Common myeloid progenitor, CD34-positive (primary cell): Measurements from ENCODE around the gene NF2.

Experiments used
- CTCF ChIA-PET: fragments of 350-600 bp; sonication (Branson Sonifier 250); formaldehyde crosslinking; loops from one replicate; lab custom pipeline; 2021; ENCODE audit warnings: antibody characterized with exemption; lab: Charles Lee
- POLR2A ChIA-PET: fragments of 350-600 bp; sonication (Branson Sonifier 250); formaldehyde crosslinking; loops from one replicate; lab custom pipeline; 2021; ENCODE audit warnings: antibody characterized with exemption; lab: Charles Lee
- DNase-seq, 3 donors: peaks; one replicate each; pipeline versions ENCODE4 v3.0.0 to v3.0.0-alpha.2; 2013
- H3K27ac ChIP-seq, 2 experiments: 1 replicate in 1 of 2; 2 replicates in 1 of 2; pipeline ENCODE4 v1.7.0; 2013; ENCODE audit warnings: inconsistent platforms in 2 of 2, low read length in 2 of 2, mild to moderate bottlenecking in 2 of 2, low read depth in 1 of 2, moderate library complexity in 1 of 2; ENCODE audit not compliant: severe bottlenecking in 2 of 2, insufficient read depth in 1 of 2, poor library complexity in 1 of 2
- H3K27me3 ChIP-seq, 5 experiments: replicated peaks in 2 of 5; 1 replicate in 3 of 5; 2 replicates in 2 of 5; pipeline versions ENCODE4 v1.6.1 to v1.7.0; 2013; ENCODE audit warnings: low read length in 4 of 5, mild to moderate bottlenecking in 2 of 5, moderate library complexity in 2 of 5, inconsistent platforms in 1 of 5; ENCODE audit not compliant: insufficient read depth in 5 of 5, control insufficient read depth in 4 of 5
- H3K36me3 ChIP-seq, 4 experiments: 1 replicate in 2 of 4; 2 replicates in 2 of 4; pipeline versions ENCODE4 v1.6.1 to v1.7.0; 2013; ENCODE audit warnings: low read length in 3 of 4, control low read depth in 1 of 4, mild to moderate bottlenecking in 1 of 4; ENCODE audit not compliant: control insufficient read depth in 4 of 4, insufficient read depth in 4 of 4
- H3K4me1 ChIP-seq, 4 experiments: 1 replicate in 3 of 4; 2 replicates in 1 of 4; pipeline versions ENCODE4 v1.6.1 to v1.7.1; 2013; ENCODE audit warnings: low read length in 3 of 4, mild to moderate bottlenecking in 3 of 4, control low read depth in 1 of 4, inconsistent platforms in 1 of 4, moderate library complexity in 1 of 4; ENCODE audit not compliant: control insufficient read depth in 4 of 4, insufficient read depth in 4 of 4; ENCODE audit errors: control extremely low read depth in 1 of 4
- H3K4me3 ChIP-seq, 7 experiments: 1 replicate in 4 of 7; 2 replicates in 3 of 7; pipeline versions ENCODE4 v1.5.1 to v1.7.0; 2013; ENCODE audit warnings: mild to moderate bottlenecking in 7 of 7, low read length in 6 of 7, moderate library complexity in 6 of 7, inconsistent platforms in 2 of 7, low read depth in 2 of 7, control low read depth in 1 of 7; ENCODE audit not compliant: insufficient read depth in 4 of 7, control insufficient read depth in 1 of 7; ENCODE audit errors: extremely low read depth in 1 of 7
- H3K9me3 ChIP-seq, 5 experiments: 1 replicate in 4 of 5; 2 replicates in 1 of 5; pipeline versions ENCODE4 v1.6.1 to v1.7.1; 2013; ENCODE audit warnings: low read length in 4 of 5, mild to moderate bottlenecking in 2 of 5, inconsistent platforms in 1 of 5, low read depth in 1 of 5, moderate library complexity in 1 of 5; ENCODE audit not compliant: control insufficient read depth in 4 of 5, insufficient read depth in 2 of 5; ENCODE audit errors: control extremely low read depth in 1 of 5
- WGBS: methylation state at CpG from one replicate; pipeline ENCODE4 v1.1.5; 2013; ENCODE audit not compliant: insufficient coverage; 5-methylcytosine and 5-hydroxymethylcytosine counted together

Gene NF2

GRCh38 chr22:29629903-29630516 is 26.6 kb downstream of the NF2 start:
- Histone ChIP-seq H3K9me3 (no peaks in the 10 kb centered on the region), H3K27ac (no peak overlapping the region), H3K27me3 (no peaks in the 10 kb centered on the region), H3K36me3 (no peaks in the 10 kb centered on the region), H3K4me3 (no peak overlapping the region), H3K4me1 (peaks cover 0 to 17% (median 11%) of the 10 kb centered on the region in 4 experiments)
- ChIA-PET POLR2A (no interaction called here), CTCF (interaction anchor here (1.5 kb wide), 1 partner anchor 13 kb away, joined by 4 read pairs; no protein-coding TSS in a partner anchor)
- DNase-seq, result no peak
- no CpG with 5 or more reads among the region's 2 CpGs for WGBS

GRCh38 chr22:29630987-29631386 is 27.6 kb downstream of the NF2 start:
- no peak overlapping the region for H3K4me3 ChIP-seq
- DNase-seq, result no peak
- no peak overlapping the region for H3K27ac ChIP-seq
- H3K4me1 ChIP-seq, result peaks cover 0 to 15% (median 11%) of the 10 kb centered on the region in 4 experiments
- H3K36me3 ChIP-seq, result no peaks in the 10 kb centered on the region
- H3K27me3 ChIP-seq, result no peaks in the 10 kb centered on the region
- POLR2A ChIA-PET, result no interaction called here
- WGBS, result 97% methylated on average over 5 of the region's 6 CpGs
- no peaks in the 10 kb centered on the region for H3K9me3 ChIP-seq
- CTCF ChIA-PET, result interaction anchor here (1.5 kb wide), 1 partner anchor 12 kb away, joined by 4 read pairs; no protein-coding TSS in a partner anchor

DNA sequence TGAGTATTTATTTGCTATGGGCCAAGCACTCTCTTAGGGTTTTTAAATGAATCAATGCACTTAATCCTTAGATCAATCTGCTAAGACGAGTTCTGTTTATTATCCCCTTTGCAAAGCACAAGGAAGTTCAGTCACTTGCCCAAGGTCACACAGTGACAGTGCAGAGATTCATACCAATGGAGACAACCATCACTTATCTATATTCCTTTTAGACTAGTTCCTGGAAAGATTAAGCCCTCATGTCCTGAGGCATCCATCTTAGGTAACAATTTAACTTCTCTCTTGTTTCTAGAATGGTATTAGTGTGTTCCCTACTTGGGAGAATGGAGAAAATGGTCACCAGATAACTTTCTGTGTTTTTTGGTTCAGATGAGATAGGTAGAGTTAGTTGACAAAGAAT is 28.3 kb downstream of the NF2 start:
- ChIA-PET POLR2A (no interaction called here), CTCF (interaction anchor here (1.5 kb wide), 1 partner anchor 11 kb away, joined by 4 read pairs; no protein-coding TSS in a partner anchor)
- DNase-seq, result no peak
- Histone ChIP-seq H3K27ac (no peak overlapping the region), H3K9me3 (no peaks in the 10 kb centered on the region), H3K36me3 (peaks cover 0 to 3% (median under 1%) of the 10 kb centered on the region in 4 experiments), H3K4me3 (no peak overlapping the region), H3K4me1 (peaks cover 0 to 15% (median 11%) of the 10 kb centered on the region in 4 experiments), H3K27me3 (no peaks in the 10 kb centered on the region)
- WGBS, result 100% methylated on average over 1 of the region's 1 CpG

DNA sequence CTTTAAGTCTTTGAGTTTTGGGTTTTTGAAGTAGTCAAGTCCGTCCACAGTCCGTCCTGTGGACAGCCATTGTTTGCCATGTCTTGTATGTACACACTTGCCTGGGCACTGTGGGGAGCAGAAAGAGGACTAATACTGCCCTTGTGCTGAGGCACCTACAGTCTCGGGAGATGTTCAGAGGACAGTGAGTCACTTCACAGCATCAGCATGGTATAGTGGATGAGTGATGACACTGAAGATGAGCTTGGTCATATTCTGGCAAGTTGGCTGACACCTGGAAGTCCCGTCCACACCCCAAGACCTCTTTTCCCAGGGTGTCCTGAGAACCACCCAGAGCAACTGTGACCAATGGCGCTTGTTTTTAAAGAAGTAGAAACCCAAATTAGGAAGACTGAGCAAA is 29.2 kb downstream of the NF2 start:
- peaks cover 0 to 15% (median 11%) of the 10 kb centered on the region in 4 experiments for H3K4me1 ChIP-seq
- no peak overlapping the region for H3K27ac ChIP-seq
- H3K9me3 ChIP-seq, result no peaks in the 10 kb centered on the region
- POLR2A ChIA-PET, result no interaction called here
- no peak overlapping the region for H3K4me3 ChIP-seq
- CTCF ChIA-PET, result interaction anchor here (1.3 kb wide), 1 partner anchor 69 kb away, joined by 4 read pairs; no protein-coding TSS in a partner anchor
- 96% methylated on average over 3 of the region's 5 CpGs for WGBS
- no peak for DNase-seq
- no peaks in the 10 kb centered on the region for H3K27me3 ChIP-seq
- peaks cover 0 to 11% (median 4%) of the 10 kb centered on the region in 4 experiments for H3K36me3 ChIP-seq

GRCh38 chr22:29633514-29634312 is 30.3 kb downstream of the NF2 start:
- POLR2A ChIA-PET, result no interaction called here
- 76% methylated on average over 6 of the region's 6 CpGs for WGBS
- no peak overlapping the region for H3K27ac ChIP-seq
- peaks cover 0 to 18% (median 4%) of the 10 kb centered on the region in 4 experiments for H3K36me3 ChIP-seq
- peaks cover 0 to 15% (median 11%) of the 10 kb centered on the region in 4 experiments for H3K4me1 ChIP-seq
- DNase-seq, result peak in 2 of 3 donors; percentile 25 to 40
- H3K9me3 ChIP-seq, result no peaks in the 10 kb centered on the region
- no peaks in the 10 kb centered on the region for H3K27me3 ChIP-seq
- no peak overlapping the region for H3K4me3 ChIP-seq
- CTCF ChIA-PET, result interaction anchor here (1.0 to 1.3 kb wide), 4 partner anchors 10 to 68 kb away, joined by 3 to 4 read pairs (median 4); no protein-coding TSS in a partner anchor

DNA sequence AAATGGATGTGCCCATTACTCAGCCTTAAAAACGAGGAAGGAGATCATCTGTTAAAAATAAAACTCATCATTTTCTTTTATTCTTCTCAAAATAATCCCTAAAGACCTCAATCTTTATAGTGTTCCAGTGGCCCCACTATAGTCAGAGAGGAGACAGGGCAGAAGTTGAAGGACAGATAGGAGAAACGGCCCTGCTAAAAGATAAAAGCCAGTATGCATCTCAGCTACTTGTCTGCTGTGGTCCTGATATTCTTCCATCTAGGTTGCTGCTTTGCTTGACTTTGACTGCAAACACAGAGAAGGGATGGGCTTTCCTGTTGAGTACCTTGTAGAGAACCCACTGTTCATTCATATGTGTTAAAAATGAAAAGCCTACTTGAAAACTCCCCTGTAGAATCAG is 31.4 kb downstream of the NF2 start:
- no peaks in the 10 kb centered on the region for H3K27me3 ChIP-seq
- no peak overlapping the region for H3K4me3 ChIP-seq
- POLR2A ChIA-PET, result no interaction called here
- CTCF ChIA-PET, result interaction anchor here (0.8 to 2.8 kb wide), 4 partner anchors 9 to 59 kb away, joined by 3 to 11 read pairs (median 5); no protein-coding TSS in a partner anchor
- 100% methylated on average over 1 of the region's 2 CpGs for WGBS
- H3K27ac ChIP-seq, result no peak overlapping the region
- DNase-seq, result no peak
- H3K4me1 ChIP-seq, result peaks cover 0 to 15% (median 11%) of the 10 kb centered on the region in 4 experiments
- H3K36me3 ChIP-seq, result peaks cover 5 to 25% (median 10%) of the 10 kb centered on the region in 4 experiments
- no peaks in the 10 kb centered on the region for H3K9me3 ChIP-seq
